GM12801 (cell line): ENCODE measurements around the gene RHBDL2.

ENCODE experiments used
- CTCF ChIP-seq: IDR thresholded peaks from one replicate; pipeline ENCODE4 v1.5.1; 2011; ENCODE audit warnings: control low read depth; ENCODE audit not compliant: insufficient read length; ENCODE audit errors: extremely low read depth

Gene RHBDL2

GRCh38 chr1:38940339-38941047, 1.1 kb downstream of the RHBDL2 start:
- TF ChIP-seq CTCF = no peak

DNA sequence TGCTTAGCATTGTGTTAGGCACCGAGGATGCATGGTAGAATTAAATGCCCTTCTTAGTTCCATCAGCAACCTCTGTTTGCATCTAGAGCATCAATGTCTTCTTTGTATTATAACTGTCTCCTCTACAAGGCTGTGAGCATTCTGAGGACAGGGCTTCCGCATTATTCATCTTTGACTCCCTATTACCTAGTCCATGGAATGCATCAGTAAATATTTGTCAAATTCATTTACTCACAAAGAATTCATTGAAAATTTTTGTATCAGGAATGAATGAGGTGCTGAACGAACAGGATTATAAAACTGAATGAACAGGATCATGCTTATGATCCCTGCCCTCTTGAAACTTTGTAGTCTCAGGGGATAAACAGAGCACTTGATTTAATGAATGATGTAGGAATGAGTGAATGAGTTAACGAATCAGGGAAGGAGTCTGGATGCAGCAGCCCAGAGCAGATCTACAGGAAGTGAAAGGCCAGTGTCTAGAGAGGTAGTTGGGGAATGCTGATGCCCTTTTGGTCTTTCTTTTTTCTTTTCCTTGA, 2.8 kb downstream of the RHBDL2 start:
- TF ChIP-seq CTCF = no peak

- TF ChIP-seq CTCF = no peak
These were observed 9.1 kb downstream of the RHBDL2 start for GRCh38 chr1:38932571-38932970.

DNA sequence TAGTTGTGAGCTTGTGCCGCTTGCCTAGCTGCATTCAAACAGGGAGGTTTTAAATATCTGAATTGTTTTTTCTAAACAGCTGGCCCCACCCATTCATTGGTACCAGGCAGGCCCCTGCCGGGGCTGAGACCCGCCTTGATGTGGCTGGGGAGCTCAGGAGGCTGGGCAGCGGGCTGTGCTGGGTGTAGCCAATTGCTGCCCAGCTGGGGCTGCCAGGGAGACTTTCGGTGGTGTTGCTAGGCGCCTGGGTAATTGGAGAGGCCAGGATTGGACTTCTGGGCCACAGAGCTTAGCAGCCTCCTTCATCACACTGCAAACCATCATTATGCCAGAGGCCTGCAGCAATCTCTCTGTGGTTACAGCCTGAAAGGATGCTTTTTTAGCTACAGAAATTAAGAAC, 12.2 kb downstream of the RHBDL2 start:
- TF ChIP-seq CTCF = no peak

DNA sequence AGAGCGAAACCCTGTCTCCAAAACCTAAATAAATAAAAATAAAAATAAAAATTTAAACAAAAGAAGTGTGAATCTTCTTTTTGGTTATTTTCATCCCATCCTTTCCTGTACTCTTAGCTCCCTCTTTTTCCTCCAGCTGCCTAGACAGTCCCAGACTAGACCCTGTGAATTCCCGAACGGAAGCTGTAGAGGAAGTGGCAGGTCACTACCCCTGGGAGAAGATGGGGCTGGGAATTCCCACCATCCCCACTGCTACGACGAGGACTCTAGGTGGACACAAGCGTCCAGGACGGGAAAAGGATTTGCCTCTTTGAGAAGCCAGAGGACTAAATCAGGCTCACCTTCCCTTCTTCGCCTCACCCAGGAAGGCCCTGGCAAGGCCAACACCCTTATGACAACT, 12.6 kb downstream of the RHBDL2 start:
- no peak for TF ChIP-seq CTCF

DNA sequence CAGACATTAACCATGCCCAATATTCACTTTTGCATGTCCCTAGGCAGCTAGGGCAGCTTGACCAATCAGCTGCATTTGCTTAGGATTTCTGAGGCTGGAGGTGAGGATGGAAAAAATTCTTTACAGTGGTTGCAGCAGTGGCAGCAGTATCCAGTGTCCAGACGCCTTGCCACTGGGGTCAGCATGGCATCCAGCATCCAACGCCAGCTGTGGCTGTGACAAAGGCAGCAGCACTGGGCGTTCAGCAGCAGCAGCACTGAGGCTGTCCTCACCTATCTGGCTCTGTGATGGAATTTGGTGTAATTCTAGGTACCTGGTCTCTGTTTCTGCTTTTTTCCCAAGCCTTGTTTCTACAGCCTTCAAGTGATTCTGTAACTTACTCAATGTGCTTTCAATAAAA, 15.5 kb downstream of the RHBDL2 start:
- TF ChIP-seq CTCF = no peak

GRCh38 chr1:38925391-38925790, 16.2 kb downstream of the RHBDL2 start:
- TF ChIP-seq CTCF = no peak
